Measurements from ENCODE around the gene FZD2. TPM values are rescaled to one million over a fixed set of nuclear protein-coding genes. Genes with fewer than 3 reads are reported as not detected.
"Not testable (repeated sequence)": the region's sequence is repeated elsewhere in the genome, so short reads cannot be mapped to it uniquely, and the experiment has no call there.

Gene FZD2
- total RNA-seq, 1 donor from 2014 or later: 89.7 TPM

DNA sequence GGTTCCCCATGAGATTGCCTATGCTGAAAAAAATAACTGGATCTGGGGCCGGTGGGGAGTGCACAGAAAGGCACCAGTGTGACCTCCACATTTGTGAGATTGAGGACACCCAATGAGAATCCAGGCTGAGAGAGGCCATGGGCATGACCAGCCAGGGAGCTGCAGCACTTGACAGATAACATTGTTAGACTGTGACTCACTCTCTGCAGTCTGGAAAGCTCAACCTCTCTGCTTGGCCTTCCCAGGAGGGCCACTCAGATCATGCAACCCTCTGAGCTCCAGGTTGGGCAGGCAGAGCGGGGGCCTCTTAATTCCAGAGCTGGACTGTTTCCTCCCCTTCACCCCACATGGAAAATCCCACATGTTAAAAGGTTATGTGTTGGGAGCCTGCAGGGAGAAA, 30.1 kb downstream of the FZD2 start:
- DNase-seq (ENCODE audit: low spot score, unreplicated experiment): no peak
- Mint-ChIP-seq H3K4me1 (ENCODE audit: low read depth) (peaks cover 17% of the 10 kb centered on the region), H3K9me3 (ENCODE audit: low read depth) (no peaks in the 10 kb centered on the region), H3K4me3 (ENCODE audit: low read depth) (no peak overlapping the region), H3K27me3 (no peaks in the 10 kb centered on the region), H3K36me3 (ENCODE audit: insufficient read depth) (no peaks in the 10 kb centered on the region), H3K27ac (peak overlapping the region; percentile 85)
- TF ChIP-seq, protein P1, sequence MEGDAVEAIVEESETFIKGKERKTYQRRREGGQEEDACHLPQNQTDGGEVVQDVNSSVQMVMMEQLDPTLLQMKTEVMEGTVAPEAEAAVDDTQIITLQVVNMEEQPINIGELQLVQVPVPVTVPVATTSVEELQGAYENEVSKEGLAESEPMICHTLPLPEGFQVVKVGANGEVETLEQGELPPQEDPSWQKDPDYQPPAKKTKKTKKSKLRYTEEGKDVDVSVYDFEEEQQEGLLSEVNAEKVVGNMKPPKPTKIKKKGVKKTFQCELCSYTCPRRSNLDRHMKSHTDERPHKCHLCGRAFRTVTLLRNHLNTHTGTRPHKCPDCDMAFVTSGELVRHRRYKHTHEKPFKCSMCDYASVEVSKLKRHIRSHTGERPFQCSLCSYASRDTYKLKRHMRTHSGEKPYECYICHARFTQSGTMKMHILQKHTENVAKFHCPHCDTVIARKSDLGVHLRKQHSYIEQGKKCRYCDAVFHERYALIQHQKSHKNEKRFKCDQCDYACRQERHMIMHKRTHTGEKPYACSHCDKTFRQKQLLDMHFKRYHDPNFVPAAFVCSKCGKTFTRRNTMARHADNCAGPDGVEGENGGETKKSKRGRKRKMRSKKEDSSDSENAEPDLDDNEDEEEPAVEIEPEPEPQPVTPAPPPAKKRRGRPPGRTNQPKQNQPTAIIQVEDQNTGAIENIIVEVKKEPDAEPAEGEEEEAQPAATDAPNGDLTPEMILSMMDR (IDR thresholded peaks at IDR 0.05; ENCODE audit: unreplicated experiment): no peak

DNA sequence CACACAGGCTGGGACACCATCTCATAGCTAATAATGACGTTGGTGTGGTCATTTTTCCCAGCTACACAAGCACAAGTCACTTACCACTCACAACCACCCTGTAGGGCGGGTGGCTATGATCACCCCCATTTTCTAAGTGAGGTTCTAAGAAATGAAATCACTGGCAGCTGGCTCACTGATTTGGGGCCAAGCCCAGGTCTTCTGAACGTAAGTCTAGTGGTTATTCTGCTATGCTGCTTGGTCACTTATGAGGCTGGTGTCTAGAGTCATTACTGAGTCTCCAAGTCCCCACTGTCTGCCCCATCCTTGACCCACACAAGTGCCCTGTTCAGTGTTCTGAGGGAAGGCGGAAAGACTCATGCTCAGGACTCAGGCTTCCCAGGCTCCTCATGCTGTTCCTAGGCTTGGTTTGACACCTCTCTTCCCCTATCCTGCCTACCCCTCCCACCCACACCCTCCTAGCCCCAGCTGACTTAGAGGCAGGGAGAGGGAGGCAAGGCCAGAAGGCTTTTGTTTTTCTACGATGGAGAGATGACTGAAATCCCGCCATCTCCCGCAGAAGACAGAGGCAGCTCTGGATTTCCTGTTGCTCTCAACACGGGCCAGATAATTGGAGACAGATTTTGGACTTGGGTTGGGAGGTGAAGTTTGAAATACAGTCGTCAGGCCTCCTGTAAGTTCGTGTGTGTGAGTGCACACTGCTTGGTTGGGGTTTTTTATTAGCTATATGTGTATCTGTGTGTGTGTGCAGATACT, 32.2 kb downstream of the FZD2 start:
- peaks cover 3% of the 10 kb centered on the region for H3K27me3 Mint-ChIP-seq
- no peaks in the 10 kb centered on the region for H3K36me3 Mint-ChIP-seq (ENCODE audit: insufficient read depth)
- H3K4me1 Mint-ChIP-seq (ENCODE audit: low read depth): peaks cover 15% of the 10 kb centered on the region
- no peak for DNase-seq (ENCODE audit: low spot score, unreplicated experiment)
- no peak overlapping the region for H3K27ac Mint-ChIP-seq
- TF ChIP-seq, protein P1 (IDR thresholded peaks at IDR 0.05; ENCODE audit: unreplicated experiment): no peak
- H3K9me3 Mint-ChIP-seq (ENCODE audit: low read depth): no peaks in the 10 kb centered on the region
- H3K4me3 Mint-ChIP-seq (ENCODE audit: low read depth): no peak overlapping the region

DNA sequence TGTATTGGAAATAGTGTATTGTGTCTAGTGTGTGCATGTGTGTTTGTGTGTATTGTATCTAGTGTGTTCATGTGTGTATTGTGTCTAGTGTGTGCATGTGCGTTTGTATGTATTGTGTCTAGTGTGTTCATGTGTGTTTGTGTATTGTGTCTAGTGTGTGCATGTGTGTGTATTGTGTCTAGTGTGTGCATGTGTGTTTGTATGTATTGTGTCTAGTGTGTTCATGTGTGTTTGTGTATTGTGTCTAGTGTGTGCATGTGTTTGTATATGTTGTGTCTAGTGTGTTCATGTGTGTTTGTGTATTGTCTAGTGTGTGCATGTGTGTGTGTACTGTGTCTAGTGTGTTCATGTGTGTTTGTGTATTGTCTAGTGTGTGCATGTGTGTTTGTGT, 32.8 kb downstream of the FZD2 start:
- not testable (repeated sequence) for H3K27me3 Mint-ChIP-seq; H3K27ac Mint-ChIP-seq; DNase-seq (ENCODE audit: low spot score, unreplicated experiment); H3K36me3 Mint-ChIP-seq (ENCODE audit: insufficient read depth); H3K9me3 Mint-ChIP-seq (ENCODE audit: low read depth); H3K4me3 Mint-ChIP-seq (ENCODE audit: low read depth)
- peaks cover 14% of the 10 kb centered on the region for H3K4me1 Mint-ChIP-seq (ENCODE audit: low read depth)

DNA sequence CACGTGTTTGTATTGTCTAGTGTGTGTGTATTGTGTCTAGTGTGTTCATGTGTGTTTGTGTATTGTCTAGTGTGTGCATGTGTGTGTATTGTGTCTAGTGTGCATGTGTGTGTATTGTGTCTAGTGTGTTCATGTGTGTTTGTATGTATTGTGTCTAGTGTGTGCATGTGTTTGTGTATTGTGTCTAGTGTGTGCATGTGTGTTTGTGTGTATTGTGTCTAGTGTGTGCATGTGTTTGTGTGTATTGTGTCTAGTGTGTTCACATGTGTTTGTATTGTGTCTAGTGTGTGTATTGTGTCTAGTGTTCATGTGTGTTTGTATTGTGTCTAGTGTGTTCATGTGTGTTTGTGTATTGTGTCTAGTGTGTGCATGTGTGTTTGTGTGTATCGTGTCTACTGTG, 33.5 kb downstream of the FZD2 start:
- not testable (repeated sequence) for DNase-seq (ENCODE audit: low spot score, unreplicated experiment); H3K4me1 Mint-ChIP-seq (ENCODE audit: low read depth); H3K27ac Mint-ChIP-seq; H3K4me3 Mint-ChIP-seq (ENCODE audit: low read depth); H3K9me3 Mint-ChIP-seq (ENCODE audit: low read depth); H3K27me3 Mint-ChIP-seq; H3K36me3 Mint-ChIP-seq (ENCODE audit: insufficient read depth)

DNA sequence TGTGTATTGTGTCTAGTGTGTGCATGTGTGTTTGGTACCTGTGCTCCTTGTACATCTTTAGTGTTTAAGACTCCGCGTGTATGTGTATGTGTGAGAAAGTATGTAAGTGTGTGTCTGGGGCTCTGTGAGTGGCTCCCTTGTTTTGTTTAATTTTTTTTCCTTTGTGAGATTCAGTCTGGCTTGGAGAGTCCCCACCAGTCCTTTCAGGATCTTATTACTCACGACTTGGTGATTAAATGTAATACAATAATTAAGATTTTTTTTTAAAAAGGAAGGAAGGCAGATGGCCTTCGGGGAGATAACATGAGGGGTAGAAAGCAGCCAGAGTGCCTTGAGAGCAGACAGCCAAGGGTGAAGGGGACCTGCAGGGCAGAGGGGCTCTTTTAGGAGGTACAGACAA, 33.9 kb downstream of the FZD2 start:
- H3K36me3 Mint-ChIP-seq (ENCODE audit: insufficient read depth): no peaks in the 10 kb centered on the region
- H3K27me3 Mint-ChIP-seq: peaks cover 3% of the 10 kb centered on the region
- TF ChIP-seq, protein P1 (IDR thresholded peaks at IDR 0.05; ENCODE audit: unreplicated experiment): no peak
- H3K27ac Mint-ChIP-seq: no peak overlapping the region
- DNase-seq (ENCODE audit: low spot score, unreplicated experiment): no peak
- peaks cover 9% of the 10 kb centered on the region for H3K4me1 Mint-ChIP-seq (ENCODE audit: low read depth)
- H3K4me3 Mint-ChIP-seq (ENCODE audit: low read depth): no peak overlapping the region
- no peaks in the 10 kb centered on the region for H3K9me3 Mint-ChIP-seq (ENCODE audit: low read depth)

DNA sequence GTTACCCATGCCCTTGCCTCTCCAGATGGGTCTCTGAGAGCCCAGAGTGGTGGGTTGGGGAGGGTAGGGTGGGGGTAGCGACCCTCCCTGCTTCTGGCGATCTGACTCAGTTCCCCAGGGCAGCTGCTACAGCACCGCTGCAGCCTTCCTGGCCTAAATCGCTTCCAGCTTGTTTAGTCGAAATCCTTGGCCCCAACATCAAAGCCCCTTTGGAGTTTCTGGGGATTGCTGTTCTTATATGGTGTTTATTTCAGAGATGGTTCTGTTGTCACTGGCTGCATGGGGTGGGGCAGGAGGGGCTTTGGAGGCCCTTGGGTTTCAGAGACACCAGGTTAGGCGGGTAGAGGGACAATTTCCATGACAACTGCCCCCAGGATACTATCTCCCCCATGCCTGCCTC, 35.9 kb downstream of the FZD2 start:
- TF ChIP-seq, protein P1 (IDR thresholded peaks at IDR 0.05; ENCODE audit: unreplicated experiment): no peak
- H3K4me1 Mint-ChIP-seq (ENCODE audit: low read depth): no peaks in the 10 kb centered on the region
- H3K27ac Mint-ChIP-seq: no peak overlapping the region
- H3K4me3 Mint-ChIP-seq (ENCODE audit: low read depth): no peak overlapping the region
- H3K36me3 Mint-ChIP-seq (ENCODE audit: insufficient read depth): no peaks in the 10 kb centered on the region
- no peaks in the 10 kb centered on the region for H3K9me3 Mint-ChIP-seq (ENCODE audit: low read depth)
- no peak for DNase-seq (ENCODE audit: low spot score, unreplicated experiment)
- peaks cover 3% of the 10 kb centered on the region for H3K27me3 Mint-ChIP-seq

Measured in progenitor cell of endocrine pancreas (in vitro differentiated cells).